ENCODE data around the gene RTF1.

DNA sequence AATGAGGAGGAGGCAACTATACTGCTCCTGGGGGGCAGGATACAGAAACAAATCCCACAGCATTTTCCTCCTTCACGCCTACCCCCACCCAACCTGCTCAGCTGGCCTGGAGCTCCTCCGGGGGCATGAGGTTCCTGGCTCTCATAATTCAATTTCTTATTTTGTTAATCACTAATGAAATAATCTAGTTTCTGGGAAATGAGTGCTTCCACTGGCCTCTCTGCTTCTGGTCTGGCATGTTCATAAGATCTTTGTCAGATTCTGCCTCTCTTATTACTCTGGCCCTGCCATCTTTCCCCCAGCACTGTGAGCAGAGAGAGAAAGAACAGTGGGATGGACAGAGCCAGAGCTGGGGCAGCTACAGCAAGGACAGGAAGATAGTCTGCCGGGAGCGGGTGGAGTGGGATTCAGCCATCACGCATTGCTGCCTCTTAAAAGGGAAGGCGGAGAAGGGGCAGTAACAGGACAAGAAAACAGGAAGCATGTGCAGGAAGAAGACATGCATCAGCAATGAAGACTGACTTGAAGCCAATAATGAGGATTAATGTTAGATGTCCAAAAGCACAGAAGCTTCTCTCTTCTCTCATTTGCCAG, 113.6 kb downstream of the RTF1 start:
- TF ChIP-seq POLR2A (IDR thresholded peaks at IDR 0.05; ENCODE audit: low read depth, low read length) (no peak), POLR2AphosphoS5 (IDR thresholded peaks at IDR 0.05; ENCODE audit: low read depth, low read length) (no peak), TAF1 (IDR thresholded peaks at IDR 0.05; ENCODE audit: borderline replicate concordance, low read depth, low read length) (no peak)

All from GM12892 (cell line).